GM12865 (cell line): ENCODE measurements around the gene AGER.

Experiments used
- DNase-seq: peaks from one replicate; pipeline ENCODE4 v3.0.0; 2010; ENCODE audit warnings: low read depth
- H3K4me3 ChIP-seq: 2 replicates; pipeline ENCODE4 v1.5.1; 2011; ENCODE audit warnings: mild to moderate bottlenecking, low read depth, low read length, control low read depth
- CTCF ChIP-seq: IDR thresholded peaks from 2 replicates; pipeline ENCODE4 v1.5.1; 2011; ENCODE audit warnings: low read length, control low read depth, low read depth, inconsistent platforms; ENCODE audit not compliant: insufficient read depth; ENCODE audit errors: missing control alignments

AGER gene

GRCh38 chr6:32167761-32168262 is 16.2 kb downstream of the AGER start:
- no peak for DNase-seq
- no peak for TF ChIP-seq CTCF
- H3K4me3 ChIP-seq: no peak overlapping the region

GRCh38 chr6:32167154-32167760 is 16.8 kb downstream of the AGER start:
- TF ChIP-seq CTCF: no peak
- no peak for DNase-seq
- H3K4me3 ChIP-seq: no peak overlapping the region

- no peak for TF ChIP-seq CTCF
- no peak for DNase-seq
- no peak overlapping the region for H3K4me3 ChIP-seq
Measured at GRCh38 chr6:32166411-32167061, 17.5 kb downstream of the AGER start.

GRCh38 chr6:32164295-32164694 is 19.8 kb downstream of the AGER start, which contains the start of gene EGFL8:
TSS of gene EGFL8 (plus strand) at chr6:32164595. CDS start at chr6:32166166, 1,571 bp downstream.
- no peak for TF ChIP-seq CTCF
- no peak for DNase-seq
- H3K4me3 ChIP-seq: no peak within 1 kb of the TSS

- H3K4me3 ChIP-seq: no peak overlapping the region
- TF ChIP-seq CTCF: no peak
- no peak for DNase-seq
Measured at GRCh38 chr6:32163559-32164258, 20.3 kb downstream of the AGER start.

- no peak for DNase-seq
- TF ChIP-seq CTCF: no peak
- no peak overlapping the region for H3K4me3 ChIP-seq
Measured at GRCh38 chr6:32158052-32158451, 26.0 kb downstream of the AGER start.
